SW 1271 (cell line): ENCODE measurements around the gene PDE9A.
"Not testable (repeated sequence)": the region's sequence is repeated elsewhere in the genome, so short reads cannot be mapped to it uniquely, and the experiment has no call there.

ENCODE experiments used
- DNase-seq, 2 experiments: peaks; one replicate each; lab custom pipeline; 2025; lab: John Stamatoyannopoulos, UW

Gene PDE9A

DNA sequence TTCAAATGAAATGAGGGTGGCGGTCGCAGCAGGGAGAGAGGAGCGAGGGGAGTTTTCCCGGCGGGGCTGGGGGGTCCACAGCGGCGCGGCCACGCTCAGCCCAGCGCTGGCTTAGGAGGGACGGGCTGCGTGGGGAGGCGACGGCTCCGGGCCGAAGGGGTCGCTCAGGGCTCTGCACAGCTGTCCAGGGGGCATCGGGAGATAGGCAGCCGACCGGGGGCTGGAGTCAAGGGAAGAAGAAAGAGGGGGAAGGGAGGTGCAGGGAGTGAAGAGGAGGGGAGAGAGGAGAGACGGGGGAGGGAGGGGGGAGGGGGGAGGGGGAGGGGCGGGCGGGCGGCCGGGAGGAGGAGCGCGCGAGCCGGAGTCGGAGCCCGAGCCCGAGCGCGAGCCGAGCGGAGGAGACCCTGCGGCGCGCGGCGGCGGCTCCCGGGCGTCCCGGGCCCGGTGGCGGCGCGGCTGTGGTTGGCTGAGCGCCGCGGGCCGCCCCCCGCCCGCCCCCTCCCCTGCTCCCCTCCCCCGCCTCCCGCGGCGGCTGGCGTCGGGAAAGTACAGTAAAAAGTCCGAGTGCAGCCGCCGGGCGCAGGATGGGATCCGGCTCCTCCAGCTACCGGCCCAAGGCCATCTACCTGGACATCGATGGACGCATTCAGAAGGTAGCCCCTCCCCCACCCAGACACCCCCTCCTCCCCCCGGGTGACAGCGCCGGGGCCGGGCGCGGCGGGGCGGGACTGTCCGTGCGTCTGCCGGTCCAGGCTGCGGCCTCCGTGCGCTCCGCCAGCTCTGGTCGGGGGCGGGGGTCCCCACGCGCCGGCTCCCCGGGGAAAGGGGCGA lies at the start of gene PDE9A:
TSS of gene PDE9A (plus strand) at position 391 of the 831 bp plus-strand sequence. CDS start at position 585, 194 bp downstream.
- no peak for DNase-seq

DNA sequence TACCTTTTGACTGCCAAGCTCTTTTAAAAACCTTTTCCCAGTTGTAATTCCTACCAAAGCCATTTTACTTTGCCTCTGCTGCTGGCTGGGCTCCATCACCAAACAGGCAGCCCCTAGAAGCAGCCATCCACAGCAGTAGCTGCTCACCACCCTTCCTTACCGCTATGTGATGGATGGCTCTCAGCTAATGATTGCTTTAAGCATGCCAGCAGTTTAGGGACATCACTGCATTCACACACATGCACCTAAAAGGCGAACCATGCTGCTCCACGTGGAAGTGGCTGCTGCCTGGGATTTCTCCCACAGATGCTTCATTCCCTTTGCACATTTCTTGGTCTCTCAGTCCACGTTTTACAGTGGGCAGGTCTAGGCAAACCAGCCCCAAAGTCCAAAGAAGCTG lies 46.3 kb upstream of the PDE9A start:
- DNase-seq, result no peak

DNA sequence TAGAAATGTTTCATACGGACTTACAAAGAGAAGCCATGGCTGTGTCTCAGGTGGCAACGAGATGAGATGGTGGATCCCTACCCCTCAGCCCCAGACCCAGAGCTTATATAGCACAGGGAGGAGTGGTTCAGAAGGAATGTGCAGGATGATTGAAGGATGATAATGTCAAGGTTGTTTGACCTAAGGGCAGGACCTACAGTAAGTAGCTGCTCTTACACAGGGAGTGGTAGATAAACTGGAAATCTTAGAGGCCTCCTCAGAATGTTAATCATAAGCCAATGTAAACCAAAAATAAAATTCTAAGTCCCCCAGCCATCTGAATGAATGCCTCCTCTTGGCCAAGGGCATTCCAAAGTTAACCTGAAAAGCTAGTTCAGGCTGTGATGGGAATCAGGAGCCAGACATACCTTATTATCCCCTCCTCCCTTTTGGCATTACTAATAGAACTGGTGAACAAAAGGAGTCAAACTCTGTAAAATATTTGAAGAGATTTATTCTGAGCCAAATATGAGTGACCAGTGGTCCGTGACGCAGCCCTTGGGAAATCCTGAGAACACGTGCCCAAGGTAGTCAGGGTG lies 45.8 kb upstream of the PDE9A start:
- DNase-seq, result no peak

DNA sequence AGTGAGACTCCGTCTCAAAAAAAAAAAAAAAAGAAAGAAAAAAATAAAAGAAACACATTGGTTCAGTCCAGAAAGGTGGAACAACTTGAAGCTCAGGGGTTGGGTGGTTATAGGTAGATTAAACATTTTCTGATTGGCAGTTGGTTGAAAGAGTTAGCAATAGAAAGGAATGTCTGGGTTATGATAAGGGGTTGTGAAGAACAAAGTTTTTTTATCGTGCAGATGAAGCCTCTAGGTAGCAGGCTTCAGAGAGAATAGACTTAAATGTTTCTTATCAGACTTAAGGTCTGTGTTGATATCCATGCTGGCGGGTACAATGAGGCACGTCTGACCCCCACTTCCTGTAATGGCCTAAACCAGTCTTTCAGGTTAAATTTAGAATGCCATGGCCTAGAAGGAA lies 45.0 kb upstream of the PDE9A start:
- DNase-seq, result no peak

DNA sequence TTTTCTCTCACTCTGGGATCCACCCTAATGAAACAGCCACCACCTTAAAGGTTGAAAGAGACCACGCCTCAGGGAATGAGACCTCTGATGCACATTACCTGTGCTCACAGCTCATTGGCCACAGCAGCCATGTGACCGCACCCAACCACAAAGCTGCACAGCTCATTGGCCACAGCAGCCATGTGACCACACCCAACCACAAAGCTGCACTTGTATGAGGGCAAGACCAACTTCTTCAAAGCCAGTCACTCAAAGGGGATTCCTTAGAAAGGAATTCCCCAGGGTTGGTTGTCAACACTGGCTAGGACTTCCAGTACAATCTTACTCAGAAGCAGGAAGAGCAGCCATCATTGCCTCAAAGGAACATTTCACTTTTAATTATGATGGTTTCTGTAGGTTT lies 43.6 kb upstream of the PDE9A start:
- DNase-seq, result no peak

DNA sequence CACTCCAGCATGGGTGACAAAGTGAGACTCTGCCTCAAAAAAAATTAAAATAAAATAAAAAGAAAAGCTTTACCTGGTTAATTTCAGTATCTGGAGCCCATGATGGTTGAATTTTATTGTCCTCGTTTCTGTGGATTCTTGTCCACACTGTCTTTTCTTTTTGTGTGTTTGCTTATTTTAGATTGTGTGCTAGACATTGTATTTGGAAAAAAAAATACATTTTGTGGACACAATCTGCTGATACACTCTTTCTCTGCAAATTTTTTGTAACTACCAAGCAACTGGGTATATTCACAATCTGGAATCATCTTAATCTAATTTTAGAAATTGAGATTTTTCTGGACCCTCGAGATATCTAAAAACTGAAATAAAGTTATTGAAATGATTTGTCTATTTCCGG lies 41.6 kb upstream of the PDE9A start:
- DNase-seq, result no peak

DNA sequence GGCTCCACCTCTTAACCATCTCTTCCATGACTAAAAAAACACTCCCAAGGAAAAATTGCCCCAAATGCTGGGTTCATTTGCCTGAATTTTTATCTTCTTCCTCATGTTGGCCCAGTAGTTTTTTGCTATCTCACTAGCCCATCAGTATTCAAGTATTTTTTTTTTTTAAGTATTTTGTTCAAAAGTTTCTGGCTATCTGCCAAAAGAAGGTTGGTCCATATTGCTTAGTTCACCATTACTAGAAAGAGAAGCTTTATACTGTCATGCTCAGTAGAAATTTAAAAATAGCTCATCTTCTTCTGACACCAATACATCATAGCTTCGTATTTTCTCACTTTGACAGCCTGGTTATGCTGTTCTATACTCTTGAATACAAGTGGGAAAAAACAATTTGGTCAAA lies 41.0 kb upstream of the PDE9A start:
- no peak for DNase-seq

DNA sequence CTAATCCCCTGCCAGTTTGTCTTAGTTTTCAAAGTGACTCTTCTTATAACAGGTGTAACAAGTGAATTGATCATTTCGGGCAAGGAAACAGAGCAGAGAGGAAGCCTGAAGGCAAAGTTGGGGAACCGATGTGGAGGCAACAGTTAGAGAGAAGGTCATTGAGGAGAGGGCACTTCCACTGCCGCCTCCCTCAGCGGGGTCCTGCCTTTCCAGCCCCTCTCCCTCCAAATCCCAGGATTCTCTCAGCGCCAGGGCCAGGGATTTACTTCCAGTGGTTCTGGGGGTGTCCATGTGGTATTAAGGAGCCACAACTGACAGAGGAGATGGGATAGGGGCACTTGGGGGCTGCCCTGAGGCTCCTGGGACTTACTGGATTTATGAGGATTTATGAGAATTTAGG lies 39.7 kb upstream of the PDE9A start:
- DNase-seq, result no peak

DNA sequence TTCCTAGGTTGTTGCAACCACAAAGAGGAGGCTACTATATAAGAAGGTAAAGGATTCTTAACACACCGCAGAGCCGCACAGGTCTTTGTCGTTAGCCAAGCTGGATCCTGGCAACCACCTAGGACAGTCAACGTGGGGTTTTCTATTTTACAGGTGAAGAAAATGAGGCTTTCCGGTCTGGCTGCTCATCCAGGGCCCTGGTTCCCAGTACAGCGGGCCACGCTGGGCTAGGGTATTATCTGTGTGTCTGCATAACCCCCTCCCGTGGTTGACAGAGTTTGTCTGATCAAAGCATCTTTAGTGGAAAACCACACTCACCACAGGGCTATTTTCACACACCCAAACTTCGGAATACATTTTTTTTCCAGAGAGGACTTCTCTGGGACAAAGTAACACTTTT lies 39.0 kb upstream of the PDE9A start:
- DNase-seq, result no peak

DNA sequence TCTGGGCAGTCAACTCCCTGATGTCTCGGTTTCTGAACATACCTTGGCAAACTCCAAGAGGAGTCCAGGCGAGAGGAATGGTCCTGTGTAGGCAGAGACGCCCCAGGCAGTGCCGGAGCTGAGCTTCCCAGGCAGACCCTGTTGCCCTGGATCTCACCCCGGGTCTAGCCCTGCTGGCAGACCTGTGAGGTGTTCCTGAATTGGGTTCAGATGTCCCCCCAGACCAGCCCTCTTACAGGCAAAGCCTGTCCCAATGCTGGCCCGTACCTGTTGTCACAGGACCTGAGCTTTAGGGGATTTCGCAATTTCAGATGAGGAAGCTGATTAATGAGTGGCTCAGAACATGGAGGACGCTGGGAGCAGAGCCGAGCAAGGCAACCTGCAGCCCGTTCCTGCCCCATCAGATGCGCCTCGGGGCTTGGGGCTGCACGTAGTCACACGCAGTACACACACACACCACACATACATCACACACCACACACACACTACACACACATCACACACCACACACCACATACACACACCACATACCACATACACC lies 38.5 kb upstream of the PDE9A start:
- DNase-seq, result peak in 1 of 2 experiments; percentile 11

DNA sequence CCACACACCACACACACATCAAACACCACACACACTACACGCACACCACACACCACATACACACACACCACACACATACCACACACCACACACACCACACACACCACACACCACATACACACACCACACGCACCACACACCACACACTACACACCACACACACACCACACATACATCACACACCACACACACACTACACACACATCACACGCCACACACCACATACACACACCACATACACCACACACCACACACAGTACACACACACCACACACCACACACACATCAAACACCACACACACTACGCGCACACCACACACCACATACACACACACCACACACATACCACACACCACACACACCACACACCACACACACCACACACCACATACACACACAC lies 38.0 kb upstream of the PDE9A start:
- not testable (repeated sequence) for DNase-seq

DNA sequence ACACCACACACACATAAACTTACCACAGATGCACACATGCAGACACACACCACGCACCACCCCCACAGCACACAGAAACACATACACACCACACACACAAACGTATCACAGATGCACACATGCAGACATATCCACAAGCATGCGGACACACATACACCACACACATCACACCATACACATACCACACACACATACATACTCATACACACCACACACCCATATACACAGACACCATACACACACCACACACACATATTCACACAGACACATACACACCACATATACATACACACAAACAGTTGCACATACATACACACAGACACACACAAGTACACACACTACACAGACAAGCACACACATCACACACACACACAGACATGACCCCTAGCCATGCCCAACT lies 37.5 kb upstream of the PDE9A start:
- no peak for DNase-seq

DNA sequence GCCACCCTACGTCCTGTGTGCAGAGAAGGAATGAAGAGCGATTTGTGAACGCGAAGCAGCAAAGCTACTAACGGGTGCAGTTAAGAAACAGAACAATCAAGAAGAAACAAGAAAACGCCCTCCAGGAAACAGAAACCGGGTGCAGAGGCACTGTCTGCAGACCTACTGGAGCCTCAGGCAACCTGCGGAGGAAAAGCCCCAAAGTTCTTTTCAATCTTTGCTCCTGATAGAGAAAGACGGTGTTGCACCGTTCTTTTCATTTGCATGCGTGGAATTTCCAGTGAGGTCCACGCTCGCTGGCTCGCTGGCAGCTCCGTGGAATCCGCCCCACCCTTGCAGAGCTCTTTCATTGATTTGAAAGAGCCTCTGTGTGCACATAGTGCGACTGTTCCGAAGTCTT lies 37.0 kb upstream of the PDE9A start:
- no peak for DNase-seq

DNA sequence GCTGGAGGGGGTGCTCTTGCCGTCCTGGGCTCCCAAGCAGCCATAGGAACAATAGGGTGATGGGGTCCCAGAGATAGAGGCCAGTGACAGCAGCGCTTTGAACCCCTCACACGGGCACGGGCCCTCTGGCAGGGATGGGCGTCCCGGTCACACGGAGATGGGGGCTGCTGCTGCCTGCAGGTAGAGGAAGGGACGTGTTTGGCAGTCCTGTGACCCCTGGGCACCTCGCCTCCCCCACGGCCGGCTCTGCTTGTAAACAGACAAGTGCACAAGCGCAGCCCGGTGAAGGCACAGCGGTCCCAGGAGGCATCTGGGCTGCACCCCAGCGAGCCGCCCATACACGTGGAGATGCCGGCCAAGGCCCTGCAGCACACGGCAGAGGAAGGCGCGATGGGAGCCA lies 36.5 kb upstream of the PDE9A start:
- DNase-seq, result no peak

DNA sequence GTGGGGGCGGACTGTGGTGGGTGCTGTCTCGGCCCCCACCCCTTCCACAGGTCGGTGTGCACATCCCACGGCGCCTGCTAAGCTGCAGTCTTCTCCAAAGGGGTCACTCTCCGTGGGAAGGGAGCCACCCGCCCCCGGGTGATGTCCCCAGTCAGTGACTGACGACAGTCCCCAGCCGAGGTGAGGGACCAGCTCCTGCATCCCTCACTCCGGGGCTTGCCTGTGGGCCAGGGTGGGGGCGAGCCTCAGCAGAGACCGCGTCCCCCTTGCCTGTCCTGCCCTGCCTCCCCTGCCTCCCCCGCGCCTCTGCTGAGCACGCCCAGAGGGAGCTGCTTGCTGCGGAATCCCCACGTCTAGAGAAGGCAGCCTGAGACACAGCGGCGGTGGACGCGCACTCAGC lies 35.9 kb upstream of the PDE9A start:
- no peak for DNase-seq

DNA sequence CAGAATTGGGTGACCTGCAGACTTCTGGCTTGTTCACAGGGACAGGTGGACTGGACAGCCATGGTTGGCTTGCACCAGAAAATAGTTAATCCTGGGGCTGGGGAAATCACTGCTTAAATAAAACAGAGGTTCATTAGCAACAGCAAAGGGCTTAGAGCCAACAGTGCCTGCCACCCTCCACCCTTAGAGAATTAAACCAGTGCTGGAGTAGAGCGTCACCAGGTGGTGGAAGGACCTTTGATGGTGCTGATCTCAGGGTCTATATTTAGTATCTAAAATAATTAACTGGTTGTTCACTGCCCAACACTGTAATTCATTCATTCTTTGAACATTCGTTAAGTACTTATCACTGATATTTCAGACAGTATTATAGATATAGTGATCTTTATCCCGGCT lies 34.7 kb upstream of the PDE9A start:
- DNase-seq, result no peak

DNA sequence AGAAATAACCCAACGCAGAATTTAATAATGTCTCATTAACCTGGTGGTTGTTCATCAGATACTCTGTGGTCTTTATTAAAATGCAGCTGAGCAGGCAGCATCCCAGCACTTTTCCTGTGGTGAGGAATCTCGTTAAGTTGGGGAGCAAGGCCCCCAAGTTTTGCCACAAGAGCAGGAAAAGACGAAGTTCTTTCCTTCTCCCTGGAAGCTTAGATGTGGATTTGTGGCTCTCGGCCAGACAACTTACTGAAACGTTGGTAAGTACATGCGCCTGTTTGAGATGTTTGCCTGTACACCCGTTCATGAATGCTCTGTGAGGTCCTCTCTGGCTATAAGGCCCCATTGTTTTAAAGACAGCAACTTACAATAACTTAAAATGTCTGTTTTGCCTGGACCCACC lies 34.3 kb upstream of the PDE9A start:
- DNase-seq, result no peak

DNA sequence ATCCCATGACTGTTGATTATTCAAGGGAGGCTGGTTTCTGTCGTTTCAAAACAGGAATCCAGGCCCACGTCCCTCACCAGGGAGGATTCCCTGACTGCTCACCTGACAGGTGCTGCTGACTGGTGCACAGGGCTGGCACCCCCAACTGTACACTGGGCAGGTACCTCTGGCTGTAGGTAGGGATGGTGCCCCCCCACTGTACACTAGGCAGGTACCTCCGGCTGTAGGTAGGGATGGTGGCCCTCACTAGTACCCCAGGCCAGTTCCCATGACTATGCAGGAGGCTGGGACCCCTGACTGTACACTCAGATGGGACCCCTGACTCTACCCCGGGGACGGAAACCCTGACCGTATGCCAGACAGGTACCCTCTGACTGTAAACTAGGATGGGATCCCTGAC lies 33.6 kb upstream of the PDE9A start:
- no peak for DNase-seq

DNA sequence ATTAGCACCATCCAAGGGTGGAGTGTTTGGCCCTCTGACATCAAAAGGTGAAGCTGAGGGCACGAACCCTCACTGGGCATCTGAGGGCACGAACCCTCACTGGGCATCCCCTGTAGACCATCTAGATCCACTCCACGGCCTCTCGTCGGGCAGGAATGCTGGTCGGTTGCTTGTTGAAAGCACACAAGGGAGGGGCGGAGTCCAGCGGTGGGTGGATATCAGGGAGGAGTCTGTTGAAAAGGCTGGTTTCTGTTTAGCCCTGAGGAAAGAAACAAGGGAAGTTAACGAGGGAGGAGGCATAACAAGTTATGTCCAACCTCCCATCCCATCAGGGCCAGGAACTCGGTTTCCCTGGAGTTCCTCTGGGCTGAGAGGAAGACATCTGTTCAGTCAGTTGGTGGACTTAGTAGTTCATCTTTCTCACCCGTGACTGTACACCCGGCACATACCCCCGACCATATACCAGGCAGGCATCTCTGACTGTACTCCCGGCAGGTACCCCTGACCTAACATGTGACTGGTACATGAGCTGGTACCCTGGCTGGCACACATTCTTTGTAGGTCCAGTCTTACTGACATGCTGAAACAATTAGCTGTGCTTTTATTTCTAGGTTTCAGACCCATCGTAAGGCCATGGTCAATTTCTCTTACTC lies 32.1 kb upstream of the PDE9A start:
- DNase-seq, result no peak

DNA sequence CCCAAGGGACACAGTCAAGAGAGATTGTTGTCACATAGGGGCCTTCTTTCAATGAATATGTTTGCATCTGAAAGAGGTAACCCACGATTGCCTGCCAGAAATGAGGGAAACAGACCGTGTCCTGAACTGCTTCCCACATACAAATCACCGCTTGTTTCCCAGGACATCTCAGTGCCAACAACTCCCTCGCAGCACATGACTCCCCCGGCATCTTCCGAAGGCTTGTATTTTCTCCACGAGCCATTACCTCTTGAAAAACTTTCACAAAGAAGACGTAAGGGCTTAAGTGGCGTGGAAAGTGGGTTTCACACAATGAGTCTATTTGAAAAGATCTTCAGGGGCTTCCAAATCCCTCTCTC lies 31.6 kb upstream of the PDE9A start:
- DNase-seq, result no peak

DNA sequence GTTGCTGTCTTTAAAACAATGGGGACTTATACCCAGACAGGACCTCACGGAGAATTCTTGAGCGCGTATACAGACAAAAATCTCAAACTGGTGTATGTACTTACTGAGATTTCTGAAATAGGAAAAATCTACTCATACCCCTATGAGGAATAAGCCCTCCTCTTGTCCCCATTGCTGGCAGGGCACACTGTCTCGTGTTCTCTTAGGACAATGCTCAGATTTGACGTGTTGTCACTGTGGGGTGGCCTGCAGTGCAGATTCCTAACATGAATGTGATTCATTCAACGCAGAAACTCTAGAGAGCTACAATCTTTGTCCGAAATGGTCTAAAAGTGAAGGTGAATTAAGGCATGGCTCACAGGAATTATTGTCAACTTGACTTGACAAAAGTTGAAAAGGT lies 31.1 kb upstream of the PDE9A start:
- DNase-seq, result no peak

DNA sequence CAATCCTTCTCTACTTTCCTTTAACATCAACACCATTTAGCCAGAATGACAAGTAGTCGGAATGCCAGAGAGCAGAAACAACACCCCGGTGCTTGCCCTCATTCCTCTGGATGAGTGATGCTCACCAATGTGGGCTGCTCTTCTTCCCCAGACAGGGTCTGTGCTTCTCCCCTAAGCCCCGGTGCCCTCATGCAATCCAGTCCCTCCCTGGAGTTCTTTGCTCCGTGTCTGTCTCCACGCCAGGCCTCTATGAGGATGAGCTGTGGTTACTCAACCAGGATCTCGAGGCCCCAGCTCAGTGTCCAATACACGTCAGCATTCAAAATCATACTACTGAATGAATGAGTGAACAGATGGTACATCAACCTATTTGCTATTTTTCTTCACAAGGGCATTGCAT lies 29.7 kb upstream of the PDE9A start:
- DNase-seq, result no peak

DNA sequence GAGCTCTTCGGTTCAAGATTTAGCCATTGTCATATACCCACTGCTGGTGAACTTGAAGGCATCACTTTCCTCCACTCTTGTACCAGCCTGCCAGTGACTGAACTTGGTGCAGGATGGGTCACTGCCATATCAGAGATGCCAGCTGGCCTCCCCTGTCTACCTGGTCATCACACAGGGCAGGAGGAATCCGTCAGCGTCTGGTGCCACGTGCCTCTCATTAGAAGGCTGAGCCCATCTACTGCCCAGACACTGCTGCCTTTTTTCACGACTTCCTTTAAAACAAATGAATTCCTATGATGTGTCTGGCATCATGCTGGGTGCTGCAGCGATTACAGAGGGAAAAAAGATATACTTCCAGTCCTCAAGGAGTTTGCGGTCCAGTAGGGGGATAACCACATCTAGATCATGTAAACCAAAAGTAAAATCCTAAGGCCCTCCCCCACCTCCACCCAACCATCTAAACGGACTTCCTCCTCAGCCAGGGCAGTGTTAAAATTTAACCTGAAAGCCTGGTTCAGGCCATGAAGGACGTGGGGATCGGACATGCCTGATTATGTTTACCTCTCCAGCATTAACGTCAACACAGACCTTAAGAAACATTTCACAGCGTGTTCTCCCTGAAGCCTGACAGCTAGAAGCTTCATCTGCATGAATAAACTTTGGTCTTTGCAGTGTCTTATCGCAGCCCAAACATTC lies 29.2 kb upstream of the PDE9A start:
- no peak for DNase-seq
